ENCODE data around the gene SYNJ2. TPM values are rescaled to one million over a fixed set of nuclear protein-coding genes. Genes with fewer than 3 reads are reported as not detected.

SYNJ2 gene
- total and polyA plus RNA-seq, 2 donors (not counting 3 experiments of a cell fraction or from before 2014, with no cell fraction given), result 35.1 to 78.2 TPM

DNA sequence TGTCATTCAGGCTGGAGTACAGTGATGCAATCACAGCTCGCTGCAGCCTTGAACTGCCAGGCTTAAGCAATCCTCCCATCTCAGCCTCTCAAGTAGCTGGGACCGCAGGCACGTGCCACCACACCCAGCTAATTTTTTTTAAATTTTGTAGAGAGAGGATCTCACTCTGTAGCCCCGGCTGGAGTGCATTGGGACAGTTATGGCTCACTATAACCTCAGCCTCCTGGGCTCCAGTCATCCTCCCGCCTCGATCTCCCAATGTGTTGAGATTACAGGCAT, 99.9 kb downstream of the SYNJ2 start:
- Histone ChIP-seq H3K4me3 (replicated peaks in 1 of 3; ENCODE audit: insufficient read depth in 1 of 3, low read depth in 1 of 3, low read length in 3 of 3) (no peak overlapping the region), H3K4me1 (ENCODE audit: control insufficient read depth, extremely low read depth, insufficient read depth, low read length) (peaks cover 6% of the 10 kb centered on the region), H4K20me1 (replicated peaks; ENCODE audit: control insufficient read depth, extremely low read depth, insufficient read depth, low read length) (no peaks in the 10 kb centered on the region), H3K27me3 (ENCODE audit: control insufficient read depth in 2 of 2, insufficient read depth in 2 of 2, low read length in 2 of 2) (no peaks in the 10 kb centered on the region), H3K9ac (replicated peaks; ENCODE audit: extremely low read depth, insufficient read depth, low read length) (no peak overlapping the region), H3K9me1 (replicated peaks; ENCODE audit: control insufficient read depth, extremely low read depth, insufficient read depth, low read length) (no peaks in the 10 kb centered on the region), H3K27ac (ENCODE audit: insufficient read depth, low read depth, low read length) (no peak overlapping the region), H3K9me3 (replicated peaks; ENCODE audit: control insufficient read depth, insufficient read depth, low read length) (no peaks in the 10 kb centered on the region), H2AFZ (ENCODE audit: low read depth, low read length) (no peak overlapping the region), H3K36me3 (ENCODE audit: control insufficient read depth in 2 of 2, extremely low read depth in 1 of 2, insufficient read depth in 2 of 2, low read length in 2 of 2) (peaks cover 48 to 49% of the 10 kb centered on the region in 2 experiments), H3K79me2 (ENCODE audit: control insufficient read depth, insufficient read depth, low read length) (no peaks in the 10 kb centered on the region), H3K4me2 (ENCODE audit: insufficient read depth, low read length) (no peak overlapping the region)
- FAIRE-seq (no peak), DNase-seq (ENCODE audit: low read depth, low spot score) (no peak)
- dilution Hi-C loops (cut with MboI; ENCODE audit: extremely low pct_ligation_motif_present, low sequenced_read_pairs) (no loop called here), intact Hi-C loops (cut with micrococcal nuclease) (no loop called here)
- TF ChIP-seq JUN (IDR thresholded peaks at IDR 0.05; ENCODE audit: borderline replicate concordance, insufficient read depth, insufficient read length, low read depth), result no peak
- TF ChIP-seq, protein P1, sequence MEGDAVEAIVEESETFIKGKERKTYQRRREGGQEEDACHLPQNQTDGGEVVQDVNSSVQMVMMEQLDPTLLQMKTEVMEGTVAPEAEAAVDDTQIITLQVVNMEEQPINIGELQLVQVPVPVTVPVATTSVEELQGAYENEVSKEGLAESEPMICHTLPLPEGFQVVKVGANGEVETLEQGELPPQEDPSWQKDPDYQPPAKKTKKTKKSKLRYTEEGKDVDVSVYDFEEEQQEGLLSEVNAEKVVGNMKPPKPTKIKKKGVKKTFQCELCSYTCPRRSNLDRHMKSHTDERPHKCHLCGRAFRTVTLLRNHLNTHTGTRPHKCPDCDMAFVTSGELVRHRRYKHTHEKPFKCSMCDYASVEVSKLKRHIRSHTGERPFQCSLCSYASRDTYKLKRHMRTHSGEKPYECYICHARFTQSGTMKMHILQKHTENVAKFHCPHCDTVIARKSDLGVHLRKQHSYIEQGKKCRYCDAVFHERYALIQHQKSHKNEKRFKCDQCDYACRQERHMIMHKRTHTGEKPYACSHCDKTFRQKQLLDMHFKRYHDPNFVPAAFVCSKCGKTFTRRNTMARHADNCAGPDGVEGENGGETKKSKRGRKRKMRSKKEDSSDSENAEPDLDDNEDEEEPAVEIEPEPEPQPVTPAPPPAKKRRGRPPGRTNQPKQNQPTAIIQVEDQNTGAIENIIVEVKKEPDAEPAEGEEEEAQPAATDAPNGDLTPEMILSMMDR (IDR thresholded peaks at IDR 0.05; ENCODE audit: extremely low read depth in 1 of 2, insufficient read depth in 1 of 2, low read depth in 1 of 2, low read length in 2 of 2), result no peak
- no peak for TF ChIP-seq GATA2 (IDR thresholded peaks at IDR 0.05; ENCODE audit: insufficient read depth, insufficient read length, low read depth, low read length)
- no peak for TF ChIP-seq EZH2 (IDR thresholded peaks at IDR 0.05; ENCODE audit: borderline replicate concordance, low read depth, low read length, severe bottlenecking)
- TF ChIP-seq MYC (IDR thresholded peaks at IDR 0.05; ENCODE audit: low read depth, low read length), result no peak
- no peak for TF ChIP-seq POLR2A (IDR thresholded peaks at IDR 0.05; ENCODE audit: low read depth, low read length)
- no peak for TF ChIP-seq POLR2AphosphoS5 (IDR thresholded peaks at IDR 0.05; ENCODE audit: insufficient read depth, low read depth, low read length)
- TF ChIP-seq, protein P2, sequence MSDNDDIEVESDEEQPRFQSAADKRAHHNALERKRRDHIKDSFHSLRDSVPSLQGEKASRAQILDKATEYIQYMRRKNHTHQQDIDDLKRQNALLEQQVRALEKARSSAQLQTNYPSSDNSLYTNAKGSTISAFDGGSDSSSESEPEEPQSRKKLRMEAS (IDR thresholded peaks at IDR 0.05; ENCODE audit: insufficient read depth, insufficient read length), result no peak
- TF ChIP-seq FOS (IDR thresholded peaks at IDR 0.05; ENCODE audit: borderline replicate concordance, insufficient read depth, low read length), result no peak
- ChIA-PET CTCF (interaction anchor here (2.3 kb wide), 1 partner anchor 9 kb away, joined by 9 read pairs; no protein-coding TSS in a partner anchor), POLR2A (no interaction called here)
- no TSS peak for BruUV-seq (replicated peaks)
